ENCODE data around the gene STT3A. TPM values are rescaled to one million over a fixed set of nuclear protein-coding genes. Genes with fewer than 3 reads are reported as not detected.

Gene STT3A
- total RNA-seq, 6 donors from 2014 or later = 41.0 to 131 (median 71.1) TPM

GRCh38 chr11:125603207-125603606, 10.6 kb downstream of the STT3A start:
- H3K27me3 ChIP-seq = no peaks in the 10 kb centered on the region
- no peak for DNase-seq
- WGBS, 2 donors = 85 to 94% methylated on average over 3 of the region's 3 CpGs
- no peaks in the 10 kb centered on the region for H3K4me1 ChIP-seq
- no peaks in the 10 kb centered on the region for H3K9me3 ChIP-seq
- TF ChIP-seq POLR2AphosphoS5 (IDR thresholded peaks at IDR 0.05) = no peak
- no peak for TF ChIP-seq EP300 (IDR thresholded peaks at IDR 0.05)
- no peak for TF ChIP-seq POLR2A (IDR thresholded peaks at IDR 0.05)
- TF ChIP-seq, protein P1, sequence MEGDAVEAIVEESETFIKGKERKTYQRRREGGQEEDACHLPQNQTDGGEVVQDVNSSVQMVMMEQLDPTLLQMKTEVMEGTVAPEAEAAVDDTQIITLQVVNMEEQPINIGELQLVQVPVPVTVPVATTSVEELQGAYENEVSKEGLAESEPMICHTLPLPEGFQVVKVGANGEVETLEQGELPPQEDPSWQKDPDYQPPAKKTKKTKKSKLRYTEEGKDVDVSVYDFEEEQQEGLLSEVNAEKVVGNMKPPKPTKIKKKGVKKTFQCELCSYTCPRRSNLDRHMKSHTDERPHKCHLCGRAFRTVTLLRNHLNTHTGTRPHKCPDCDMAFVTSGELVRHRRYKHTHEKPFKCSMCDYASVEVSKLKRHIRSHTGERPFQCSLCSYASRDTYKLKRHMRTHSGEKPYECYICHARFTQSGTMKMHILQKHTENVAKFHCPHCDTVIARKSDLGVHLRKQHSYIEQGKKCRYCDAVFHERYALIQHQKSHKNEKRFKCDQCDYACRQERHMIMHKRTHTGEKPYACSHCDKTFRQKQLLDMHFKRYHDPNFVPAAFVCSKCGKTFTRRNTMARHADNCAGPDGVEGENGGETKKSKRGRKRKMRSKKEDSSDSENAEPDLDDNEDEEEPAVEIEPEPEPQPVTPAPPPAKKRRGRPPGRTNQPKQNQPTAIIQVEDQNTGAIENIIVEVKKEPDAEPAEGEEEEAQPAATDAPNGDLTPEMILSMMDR (IDR thresholded peaks at IDR 0.05) = no peak
- peaks cover 57 to 100% (median 79%) of the 10 kb centered on the region in 4 donors for H3K36me3 ChIP-seq
- no peak for ATAC-seq (ENCODE audit: low FRiP score in 2 of 2)
- H3K4me3 ChIP-seq = no peak overlapping the region
- H3K27ac ChIP-seq = no peak overlapping the region

- H3K27ac ChIP-seq = no peak overlapping the region
- TF ChIP-seq POLR2AphosphoS5 (IDR thresholded peaks at IDR 0.05) (no peak), EP300 (IDR thresholded peaks at IDR 0.05) (no peak), POLR2A (IDR thresholded peaks at IDR 0.05) (no peak)
- TF ChIP-seq, protein P1 (IDR thresholded peaks at IDR 0.05) = no peak
- ATAC-seq (ENCODE audit: low FRiP score in 2 of 2) = no peak
- no peak overlapping the region for H3K4me3 ChIP-seq
- no peaks in the 10 kb centered on the region for H3K9me3 ChIP-seq
- DNase-seq = no peak
- H3K36me3 ChIP-seq = peaks cover 59 to 100% (median 93%) of the 10 kb centered on the region in 4 donors
- H3K4me1 ChIP-seq = no peaks in the 10 kb centered on the region
- H3K27me3 ChIP-seq = no peaks in the 10 kb centered on the region
These were observed 12.8 kb downstream of the STT3A start for GRCh38 chr11:125605417-125605816.

GRCh38 chr11:125609545-125609944, 16.9 kb downstream of the STT3A start:
- no peaks in the 10 kb centered on the region for H3K9me3 ChIP-seq
- WGBS, 2 donors = 82 to 88% methylated on average over 7 of the region's 7 CpGs
- no peak for ATAC-seq (ENCODE audit: low FRiP score in 2 of 2)
- no peaks in the 10 kb centered on the region for H3K4me1 ChIP-seq
- no peak for DNase-seq
- no peak overlapping the region for H3K4me3 ChIP-seq
- no peaks in the 10 kb centered on the region for H3K27me3 ChIP-seq
- TF ChIP-seq, protein P1 (IDR thresholded peaks at IDR 0.05) = no peak
- no peak for TF ChIP-seq EP300 (IDR thresholded peaks at IDR 0.05)
- TF ChIP-seq POLR2A (IDR thresholded peaks at IDR 0.05) = no peak
- no peak for TF ChIP-seq POLR2AphosphoS5 (IDR thresholded peaks at IDR 0.05)
- H3K27ac ChIP-seq = no peak overlapping the region
- peaks cover 70 to 100% (median 92%) of the 10 kb centered on the region in 4 donors for H3K36me3 ChIP-seq

- Histone ChIP-seq H3K4me3 (no peak overlapping the region), H3K4me1 (no peaks in the 10 kb centered on the region), H3K9me3 (no peaks in the 10 kb centered on the region), H3K27me3 (no peaks in the 10 kb centered on the region), H3K27ac (no peak overlapping the region), H3K36me3 (peaks cover 30 to 89% (median 77%) of the 10 kb centered on the region in 4 donors)
- DNase-seq (no peak), ATAC-seq (ENCODE audit: low FRiP score in 2 of 2) (no peak)
- TF ChIP-seq POLR2AphosphoS5 (IDR thresholded peaks at IDR 0.05) = no peak
- TF ChIP-seq, protein P1 (IDR thresholded peaks at IDR 0.05) = no peak
- no peak for TF ChIP-seq EP300 (IDR thresholded peaks at IDR 0.05)
- no peak for TF ChIP-seq POLR2A (IDR thresholded peaks at IDR 0.05)
- WGBS, 2 donors = 94 to 97% methylated on average over 4 of the region's 4 CpGs
These were observed 25.7 kb downstream of the STT3A start for GRCh38 chr11:125618383-125618782.

- ATAC-seq (ENCODE audit: low FRiP score in 2 of 2) (no peak), DNase-seq (no peak)
- H3K9me3 ChIP-seq = no peaks in the 10 kb centered on the region
- peaks cover 11 to 19% (median 16%) of the 10 kb centered on the region in 4 donors for H3K4me1 ChIP-seq
- 83 to 89% methylated on average over 2 of the region's 2 CpGs for WGBS, 2 donors
- no peak for TF ChIP-seq POLR2A (IDR thresholded peaks at IDR 0.05)
- TF ChIP-seq POLR2AphosphoS5 (IDR thresholded peaks at IDR 0.05) = no peak
- no peak for TF ChIP-seq EP300 (IDR thresholded peaks at IDR 0.05)
- TF ChIP-seq, protein P1 (IDR thresholded peaks at IDR 0.05) = no peak
- no peaks in the 10 kb centered on the region for H3K27me3 ChIP-seq
- H3K27ac ChIP-seq = no peak overlapping the region
- H3K36me3 ChIP-seq = peaks cover 17 to 53% (median 44%) of the 10 kb centered on the region in 4 donors
- no peak overlapping the region for H3K4me3 ChIP-seq
These were observed 29.3 kb downstream of the STT3A start for GRCh38 chr11:125621995-125622394.
